SK-N-SH (cell line): ENCODE data around the gene EIF6. TPM values are rescaled to one million over a fixed set of nuclear protein-coding genes. Genes with fewer than 3 reads are reported as not detected.

Source experiments
- CTCF ChIA-PET: fragments of 300-600, 350-600 bp; formaldehyde crosslinking; extraction: SDS; loops from one replicate; lab custom pipeline; 2021; lab: Yijun Ruan, JAX
- POLR2A ChIA-PET: fragments of 350-600 bp; sonication (Branson Sonifier 250); formaldehyde crosslinking; extraction: SDS; loops from one replicate; lab custom pipeline; 2020; ENCODE audit warnings: antibody characterized with exemption, inconsistent platforms; lab: Yijun Ruan, JAX
- DNase-seq: peaks from one replicate; pipeline ENCODE4 v3.0.0; 2012
- H2AFZ ChIP-seq: fragments of 200-600 bp; sonication (generic); 2 replicates; pipeline ENCODE4 v1.8.1; 2016; ENCODE audit warnings: antibody characterized with exemption, mild to moderate bottlenecking, low read depth
- H3F3A ChIP-seq: fragments of 200-600 bp; sonication (generic); replicated peaks from 2 replicates; pipeline ENCODE3; 2016; ENCODE audit warnings: antibody characterized with exemption, mild to moderate bottlenecking; ENCODE audit not compliant: insufficient read depth
- H3K27ac ChIP-seq, 2 experiments: fragments of 200-500 bp in 1 of 2; fragments of 200-600 bp in 1 of 2; sonication (Bioruptor generic) in 1 of 2; sonication (generic), shearing (Covaris generic) in 1 of 2; 2 replicates each; pipeline versions ENCODE4 v1.5.1 to v1.6.1; 2014 to 2016; ENCODE audit warnings: low read depth in 2 of 2, inconsistent platforms in 1 of 2, low read length in 1 of 2, mild to moderate bottlenecking in 1 of 2, mixed read lengths in 1 of 2
- H3K27me3 ChIP-seq: fragments of 200-600 bp; sonication (generic), shearing (Covaris generic); 2 replicates; pipeline ENCODE4 v1.6.1; 2016; ENCODE audit warnings: mixed run types; ENCODE audit not compliant: insufficient read depth
- H3K36me3 ChIP-seq, 2 experiments: fragments of 200-500 bp in 1 of 2; fragments of 200-600 bp in 1 of 2; sonication (Bioruptor generic) in 1 of 2; sonication (generic) in 1 of 2; replicated peaks in 1 of 2; 2 replicates each; pipeline versions ENCODE3 to v1.5.1; 2014 to 2016; ENCODE audit warnings: low read length in 1 of 2, mild to moderate bottlenecking in 1 of 2; ENCODE audit not compliant: insufficient read depth in 2 of 2, control insufficient read depth in 1 of 2
- H3K4me1 ChIP-seq, 2 experiments: fragments of 200-500 bp in 1 of 2; fragments of 200-600 bp in 1 of 2; sonication (Bioruptor generic) in 1 of 2; sonication (generic), shearing (Covaris generic) in 1 of 2; 2 replicates each; pipeline versions ENCODE4 v1.5.1 to v1.6.1; 2014 to 2016; ENCODE audit warnings: low read depth in 1 of 2, low read length in 1 of 2, mixed run types in 1 of 2; ENCODE audit not compliant: insufficient read depth in 2 of 2, control insufficient read depth in 1 of 2
- H3K4me2 ChIP-seq: fragments of 200-600 bp; sonication (generic), shearing (Covaris generic); 2 replicates; pipeline ENCODE4 v1.6.1; 2017; ENCODE audit warnings: mixed run types
- H3K4me3 ChIP-seq, 2 experiments: fragments of 200-500 bp in 1 of 2; fragments of 200-600 bp in 1 of 2; sonication (Bioruptor generic) in 1 of 2; sonication (generic), shearing (Covaris generic) in 1 of 2; 2 replicates each; pipeline versions ENCODE4 v1.5.1 to v1.8.1; 2014 to 2016; ENCODE audit warnings: low read depth in 2 of 2, inconsistent platforms in 1 of 2, low read length in 1 of 2, mild to moderate bottlenecking in 1 of 2, mixed read lengths in 1 of 2, moderate library complexity in 1 of 2
- H3K79me2 ChIP-seq: fragments of 200-600 bp; sonication (generic); 2 replicates; pipeline ENCODE4 v1.8.1; 2017; ENCODE audit warnings: mild to moderate bottlenecking; ENCODE audit not compliant: insufficient read depth
- H3K9ac ChIP-seq: fragments of 200-600 bp; sonication (generic); 2 replicates; pipeline ENCODE4 v1.6.1; 2017; ENCODE audit warnings: mixed run types
- H3K9me2 ChIP-seq: fragments of 200-600 bp; sonication (generic); 2 replicates; pipeline ENCODE4 v1.6.1; 2017; ENCODE audit warnings: mixed run types
- H3K9me3 ChIP-seq: fragments of 200-600 bp; sonication (generic); 2 replicates; pipeline ENCODE4 v1.6.1; 2017; ENCODE audit warnings: mixed run types, mild to moderate bottlenecking, moderate library complexity
- H4K20me1 ChIP-seq: fragments of 200-600 bp; sonication (generic); 2 replicates; pipeline ENCODE4 v1.6.1; 2017; ENCODE audit warnings: mild to moderate bottlenecking, mixed run types; ENCODE audit not compliant: insufficient read depth
- CTCF ChIP-seq: fragments of 200-600 bp; sonication (generic); IDR thresholded peaks from 2 replicates; pipeline ENCODE4 v1.6.1; 2017; ENCODE audit warnings: antibody characterized with exemption, mild to moderate bottlenecking, moderate library complexity
- IRF3 ChIP-seq: fragments of 150-350 bp; IDR thresholded peaks from 2 replicates; pipeline ENCODE4 v1.6.1; 2016; ENCODE audit warnings: mild to moderate bottlenecking, low read depth, low read length
- MAX ChIP-seq: IDR thresholded peaks from 2 replicates; pipeline ENCODE4 v1.4.0; 2012; ENCODE audit warnings: low read depth
- NFIC ChIP-seq: IDR thresholded peaks from 2 replicates; pipeline ENCODE4 v1.4.0; 2012; ENCODE audit warnings: borderline replicate concordance
- POLR2AphosphoS5 ChIP-seq: IDR thresholded peaks from 2 replicates; pipeline ENCODE4 v1.6.1; 2012; ENCODE audit warnings: low read depth, low read length
- RAD21 ChIP-seq: IDR thresholded peaks from 2 replicates; pipeline ENCODE4 v1.6.1; 2012; ENCODE audit warnings: mild to moderate bottlenecking, low read length
- RCOR1 ChIP-seq: fragments of 150-350 bp; IDR thresholded peaks from 2 replicates; pipeline ENCODE4 v1.6.1; 2017; ENCODE audit warnings: antibody characterized with exemption, low read length
- SIN3A ChIP-seq: IDR thresholded peaks from 2 replicates; pipeline ENCODE4 v1.6.1; 2012; ENCODE audit warnings: low read depth, mild to moderate bottlenecking, low read length, moderate library complexity, borderline replicate concordance
- SMC3 ChIP-seq: IDR thresholded peaks from 2 replicates; pipeline ENCODE4 v1.6.1; 2012; ENCODE audit warnings: low read depth, low read length, improper control_type of control experiment
- TCF12 ChIP-seq: IDR thresholded peaks from 2 replicates; pipeline ENCODE4 v1.4.0; 2012
- USF2 ChIP-seq: fragments of 150-350 bp; IDR thresholded peaks from 2 replicates; pipeline ENCODE4 v1.6.1; 2017; ENCODE audit warnings: antibody characterized with exemption, low read length, low read depth, borderline replicate concordance
- YY1 ChIP-seq: IDR thresholded peaks from 2 replicates; pipeline ENCODE4 v1.4.0; 2012; ENCODE audit warnings: low read depth, mild to moderate bottlenecking
- WGBS: methylation state at CpG from one replicate; pipeline ENCODE4 v1.1.6; 2017; ENCODE audit warnings: low lambda C conversion rate; 5-methylcytosine and 5-hydroxymethylcytosine counted together
- polyA plus RNA-seq, 3 experiments: library from polyadenylated mRNA; depleted of rRNA; stranded (reverse); fragments of >200 nt; gene quantifications; 2 replicates each; pipeline ENCODE4 v1.2.3, GENCODE V29; 2012

EIF6 gene
- polyA plus RNA-seq, 1 of the 3 experiments (the other 2 are of a cell fraction), result 356 TPM

- no peak for TF ChIP-seq IRF3
- no peak for TF ChIP-seq YY1
- peak; percentile 83 for TF ChIP-seq RAD21
- TF ChIP-seq POLR2AphosphoS5, result no peak
- 0 out of 2 replicates have a peak, but pooled peaks have one; percentile 39 for TF ChIP-seq MAX
- 0 out of 2 replicates have a peak, but pooled peaks have one; percentile 31 for TF ChIP-seq RCOR1
- no peak for TF ChIP-seq SIN3A
- no peak for TF ChIP-seq TCF12
Measured at GRCh38 chr20:35269055-35269781, 15.4 kb downstream of the EIF6 start (continued).

- 99% methylated on average over 13 of the region's 16 CpGs for WGBS
- no peak overlapping the region for H3K9ac ChIP-seq
- H3K4me2 ChIP-seq, result no peak overlapping the region
- TF ChIP-seq RCOR1, result no peak
- no peaks in the 10 kb centered on the region for H3K9me2 ChIP-seq
- H3K9me3 ChIP-seq, result no peaks in the 10 kb centered on the region
- ChIA-PET POLR2A (no interaction called here), CTCF (interaction anchor here (0.7 kb wide), 1 partner anchor 120 kb away, joined by 4 read pairs; no protein-coding TSS in a partner anchor)
- H2AFZ ChIP-seq, result no peak overlapping the region
- H3K4me1 ChIP-seq, result peaks cover 12 to 14% of the 10 kb centered on the region in 2 experiments; a peak in 2 of 4 replicates
- no peak overlapping the region for H3K27ac ChIP-seq
- H3K36me3 ChIP-seq, result peaks cover 0 to 11% of the 10 kb centered on the region in 2 experiments
- no peak for DNase-seq
- H3K79me2 ChIP-seq, result no peaks in the 10 kb centered on the region
- H3K4me3 ChIP-seq, result no peak overlapping the region
- H4K20me1 ChIP-seq, result no peaks in the 10 kb centered on the region
- no peaks in the 10 kb centered on the region for H3F3A ChIP-seq
- no peaks in the 10 kb centered on the region for H3K27me3 ChIP-seq
Measured at GRCh38 chr20:35267092-35267491, 17.5 kb downstream of the EIF6 start.

- H3K79me2 ChIP-seq, result no peaks in the 10 kb centered on the region
- TF ChIP-seq CTCF (peak; percentile 28; the same call in 1 of the 2 replicates), SMC3 (peak; percentile 46; the same call in 1 of the 2 replicates), NFIC (no peak), USF2 (no peak), RAD21 (peak; percentile 33; the same call in 1 of the 2 replicates)
- H3K27me3 ChIP-seq, result no peaks in the 10 kb centered on the region
- no peak overlapping the region for H3K4me3 ChIP-seq
- DNase-seq, result no peak
- H3K36me3 ChIP-seq, result peaks cover 0 to 7% of the 10 kb centered on the region in 2 experiments
- no peak overlapping the region for H3K27ac ChIP-seq
- CTCF ChIA-PET, result interaction anchor here (0.9 to 2.7 kb wide), 5 partner anchors 23 to 120 kb away, joined by 3 to 16 read pairs (median 4); no protein-coding TSS in a partner anchor
- H3K9me2 ChIP-seq, result no peaks in the 10 kb centered on the region
- no peaks in the 10 kb centered on the region for H3K9me3 ChIP-seq
- POLR2A ChIA-PET, result no interaction called here
- no peak overlapping the region for H2AFZ ChIP-seq
- no peak overlapping the region for H3K4me2 ChIP-seq
- no peak overlapping the region for H3K9ac ChIP-seq
- 50% methylated on average over 1 of the region's 1 CpG for WGBS
- peaks cover 12 to 14% of the 10 kb centered on the region in 2 experiments; a peak in 2 of 4 replicates for H3K4me1 ChIP-seq
- no peaks in the 10 kb centered on the region for H3F3A ChIP-seq
- no peaks in the 10 kb centered on the region for H4K20me1 ChIP-seq
Measured at GRCh38 chr20:35264755-35265154, 19.8 kb downstream of the EIF6 start.
